Inflammatory macrophage treated with lipopolysaccharide for 4 hours (primary cell): Measurements from ENCODE around the gene RBM33.
A peak's percentile ranks its signal among the peaks of the same experiment; 100 is the strongest.

Source experiments
- DNase-seq: peaks from one replicate; pipeline ENCODE4 v3.0.0-alpha.2; 2020

The RBM33 gene

GRCh38 chr7:155775691-155776090 is 131.2 kb downstream of the RBM33 start:
- no peak for DNase-seq

- no peak for DNase-seq
Measured at GRCh38 chr7:155776606-155777005, 132.1 kb downstream of the RBM33 start.

- no peak for DNase-seq
Measured at GRCh38 chr7:155778349-155778748, 133.9 kb downstream of the RBM33 start.

GRCh38 chr7:155780884-155781283 is 136.4 kb downstream of the RBM33 start:
- no peak for DNase-seq

- no peak for DNase-seq
Measured at GRCh38 chr7:155781433-155781832, 137.0 kb downstream of the RBM33 start.

GRCh38 chr7:155782466-155782865 is 138.0 kb downstream of the RBM33 start:
- no peak for DNase-seq

GRCh38 chr7:155785536-155785935 is 141.1 kb downstream of the RBM33 start:
- DNase-seq = no peak

- no peak for DNase-seq
Measured at GRCh38 chr7:155786491-155786890, 142.0 kb downstream of the RBM33 start.

- DNase-seq = no peak
Measured at GRCh38 chr7:155787171-155787851, 142.8 kb downstream of the RBM33 start.

- no peak for DNase-seq
Measured at GRCh38 chr7:155788616-155789000, 144.1 kb downstream of the RBM33 start.

- DNase-seq = no peak
Measured at GRCh38 chr7:155789001-155789725, 144.7 kb downstream of the RBM33 start.

GRCh38 chr7:155790666-155791065 is 146.2 kb downstream of the RBM33 start:
- DNase-seq = no peak

- DNase-seq = no peak
Measured at GRCh38 chr7:155791214-155791737, 146.8 kb downstream of the RBM33 start.

GRCh38 chr7:155791836-155792235 is 147.4 kb downstream of the RBM33 start:
- DNase-seq = no peak

- DNase-seq = no peak
Measured at GRCh38 chr7:155792315-155792960, 148.0 kb downstream of the RBM33 start.

GRCh38 chr7:155792999-155793560 is 148.6 kb downstream of the RBM33 start:
- DNase-seq = no peak

GRCh38 chr7:155793720-155794119 is 149.3 kb downstream of the RBM33 start:
- no peak for DNase-seq

GRCh38 chr7:155794196-155794595 is 149.7 kb downstream of the RBM33 start:
- no peak for DNase-seq

GRCh38 chr7:155795401-155795800 is 150.9 kb downstream of the RBM33 start:
- DNase-seq = no peak

- DNase-seq = no peak
Measured at GRCh38 chr7:155795951-155796350, 151.5 kb downstream of the RBM33 start.

GRCh38 chr7:155796381-155797261 is 152.2 kb downstream of the RBM33 start:
- DNase-seq = peak; percentile 10
